Gastrocnemius medialis (tissue), 4 donors: Measurements from ENCODE around the gene MAPK8IP3.

ENCODE experiments used
- POLR2A ChIP-seq, 2 donors: fragments of 450-650 bp; IDR thresholded peaks; one replicate each; pipeline ENCODE4 v1.6.1; 2017; ENCODE audit warnings: antibody characterized with exemption in 2 of 2, mild to moderate bottlenecking in 2 of 2, moderate library complexity in 2 of 2
- TF ChIP-seq, protein P1 (sequence below), 5 experiments: fragments of 450-650 bp in 3 of 5; fragments of 200-600 bp in 2 of 5; sonication (generic) in 2 of 5; IDR thresholded peaks in 4 of 5; conservative IDR thresholded peaks in 1 of 5; 1 replicate in 4 of 5; 2 replicates in 1 of 5; pipeline ENCODE4 v1.5.1; 2016 to 2019; ENCODE audit warnings: antibody characterized with exemption in 5 of 5, mild to moderate bottlenecking in 3 of 5, moderate library complexity in 3 of 5

DNA sequence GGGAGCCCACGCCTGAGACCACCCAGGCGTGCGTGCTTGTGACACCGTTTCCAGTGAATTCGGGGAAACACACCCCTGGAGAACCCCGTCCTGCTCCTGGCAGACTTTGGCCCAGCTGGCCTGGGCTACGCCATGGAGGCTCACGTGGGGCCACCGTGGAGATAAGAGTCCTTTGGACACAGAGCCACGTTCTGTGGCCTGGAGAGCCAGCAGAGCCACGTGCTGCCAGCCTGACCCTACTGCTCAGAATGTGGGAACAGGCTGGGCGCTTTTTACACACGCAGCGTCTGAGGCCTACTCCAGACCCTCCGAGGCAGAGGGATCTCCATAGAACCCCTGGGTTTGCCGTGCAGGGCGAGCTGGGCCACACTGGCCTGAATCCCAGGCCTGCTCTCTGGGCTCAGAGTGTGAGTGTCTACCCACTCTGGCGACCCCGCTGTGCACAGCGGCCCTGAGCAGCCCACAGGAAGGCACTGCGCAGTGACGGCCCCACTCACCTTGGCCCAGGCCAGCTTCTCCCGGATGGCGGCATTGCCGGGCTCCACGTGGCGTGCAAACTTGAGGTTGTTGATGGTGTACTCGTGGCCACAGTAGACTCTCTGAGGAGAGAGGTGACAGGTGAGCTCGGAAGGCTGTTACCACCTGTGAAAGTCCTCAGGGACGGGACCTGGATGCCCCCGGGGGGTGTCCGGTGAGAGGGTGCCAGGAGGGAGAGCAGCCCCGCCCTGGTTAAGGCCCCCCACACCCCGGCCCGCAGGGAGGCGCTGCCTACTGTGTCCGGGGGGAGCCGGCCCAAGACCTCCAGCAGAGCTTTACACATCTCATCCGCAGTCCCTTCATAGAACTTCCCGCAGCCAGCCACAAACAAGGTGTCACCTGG lies 110.6 kb downstream of the MAPK8IP3 start:
- TF ChIP-seq, protein P1, sequence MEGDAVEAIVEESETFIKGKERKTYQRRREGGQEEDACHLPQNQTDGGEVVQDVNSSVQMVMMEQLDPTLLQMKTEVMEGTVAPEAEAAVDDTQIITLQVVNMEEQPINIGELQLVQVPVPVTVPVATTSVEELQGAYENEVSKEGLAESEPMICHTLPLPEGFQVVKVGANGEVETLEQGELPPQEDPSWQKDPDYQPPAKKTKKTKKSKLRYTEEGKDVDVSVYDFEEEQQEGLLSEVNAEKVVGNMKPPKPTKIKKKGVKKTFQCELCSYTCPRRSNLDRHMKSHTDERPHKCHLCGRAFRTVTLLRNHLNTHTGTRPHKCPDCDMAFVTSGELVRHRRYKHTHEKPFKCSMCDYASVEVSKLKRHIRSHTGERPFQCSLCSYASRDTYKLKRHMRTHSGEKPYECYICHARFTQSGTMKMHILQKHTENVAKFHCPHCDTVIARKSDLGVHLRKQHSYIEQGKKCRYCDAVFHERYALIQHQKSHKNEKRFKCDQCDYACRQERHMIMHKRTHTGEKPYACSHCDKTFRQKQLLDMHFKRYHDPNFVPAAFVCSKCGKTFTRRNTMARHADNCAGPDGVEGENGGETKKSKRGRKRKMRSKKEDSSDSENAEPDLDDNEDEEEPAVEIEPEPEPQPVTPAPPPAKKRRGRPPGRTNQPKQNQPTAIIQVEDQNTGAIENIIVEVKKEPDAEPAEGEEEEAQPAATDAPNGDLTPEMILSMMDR (IDR thresholded peaks at IDR 0.05 in 4 of 5, conservative IDR thresholded peaks at IDR 0.05 in 1 of 5): no peak
- no peak for TF ChIP-seq POLR2A (IDR thresholded peaks at IDR 0.05)
